T-cell (primary cell): Measurements from ENCODE around the gene SORL1-AS1.

Experiments used
- ATAC-seq, 4 experiments: fragments of 200-7000 bp in 3 of 4; fragments of 150-1000 bp in 1 of 4; cut with Tn5 transposase; replicated peaks in 1 of 4; 1 replicate in 3 of 4; 2 replicates in 1 of 4; pipeline ENCODE4 v1.10.0; 2021; ENCODE audit warnings: moderate library complexity in 3 of 4, mild to moderate bottlenecking in 2 of 4, moderate number of reproducible peaks in 1 of 4
- CTCF ChIA-PET, 2 donors: fragments of 300-600 bp; sonication (Branson Sonifier 250); formaldehyde crosslinking; loops; one replicate each; lab custom pipeline; 2022; ENCODE audit warnings: antibody characterized with exemption in 2 of 2; lab: Charles Lee
- POLR2A ChIA-PET, 2 donors: fragments of 300-600 bp; sonication (Branson Sonifier 250); formaldehyde crosslinking; loops; one replicate each; lab custom pipeline; 2022; ENCODE audit warnings: antibody characterized with exemption in 2 of 2; lab: Charles Lee
- DNase-seq, 35 experiments: peaks; one replicate each; pipeline versions ENCODE4 v3.0.0 to v3.0.0-alpha.2; 2013 to 2023
- H3K27ac ChIP-seq: one replicate; pipeline ENCODE4 v1.5.1; 2013; ENCODE audit warnings: low read length
- H3K27me3 ChIP-seq, 2 experiments: replicated peaks in 1 of 2; 1 replicate in 1 of 2; 2 replicates in 1 of 2; pipeline versions ENCODE4 v1.6.1 to v1.7.0; 2013; ENCODE audit warnings: low read length in 1 of 2, mixed read lengths in 1 of 2; ENCODE audit not compliant: control insufficient read depth in 2 of 2, insufficient read depth in 2 of 2; ENCODE audit errors: extremely low read depth in 1 of 2
- H3K36me3 ChIP-seq, 2 donors: 1 replicate in 1 of 2; 2 replicates in 1 of 2; pipeline versions ENCODE4 v1.6.1 to v1.7.0; 2013; ENCODE audit warnings: low read length in 1 of 2; ENCODE audit not compliant: control insufficient read depth in 2 of 2, insufficient read depth in 1 of 2; ENCODE audit errors: extremely low read depth in 1 of 2
- H3K4me1 ChIP-seq, 2 experiments: 1 replicate in 1 of 2; 2 replicates in 1 of 2; pipeline versions ENCODE4 v1.6.1 to v1.7.0; 2013; ENCODE audit warnings: low read length in 2 of 2, mixed read lengths in 1 of 2; ENCODE audit not compliant: insufficient read depth in 2 of 2, control insufficient read depth in 1 of 2; ENCODE audit errors: extremely low read depth in 1 of 2
- H3K4me3 ChIP-seq, 2 donors: 1 replicate in 1 of 2; 2 replicates in 1 of 2; pipeline versions ENCODE4 v1.5.1 to v1.7.0; 2013; ENCODE audit warnings: mild to moderate bottlenecking in 2 of 2, low read length in 1 of 2, moderate library complexity in 1 of 2; ENCODE audit not compliant: control insufficient read depth in 1 of 2; ENCODE audit errors: extremely low read depth in 1 of 2
- H3K9me3 ChIP-seq: 2 replicates; pipeline ENCODE4 v1.7.0; 2013
- H3K27ac Mint-ChIP-seq, 2 donors: one replicate each; pipeline ENCODE4 v1.8.0; 2020 to 2021; ENCODE audit warnings: mild to moderate bottlenecking in 2 of 2, mixed read lengths in 2 of 2
- H3K27me3 Mint-ChIP-seq, 2 donors: one replicate each; pipeline ENCODE4 v1.8.0; 2021 to 2022; ENCODE audit warnings: mixed read lengths in 2 of 2
- H3K36me3 Mint-ChIP-seq: one replicate; pipeline ENCODE4 v1.8.0; 2021; ENCODE audit warnings: mixed read lengths
- H3K4me1 Mint-ChIP-seq, 3 donors: one replicate each; pipeline ENCODE4 v1.8.0; 2020 to 2022; ENCODE audit warnings: mixed read lengths in 3 of 3, mild to moderate bottlenecking in 1 of 3
- H3K4me3 Mint-ChIP-seq, 3 donors: one replicate each; pipeline ENCODE4 v1.8.0; 2020 to 2022; ENCODE audit warnings: mild to moderate bottlenecking in 3 of 3, mixed read lengths in 3 of 3, moderate library complexity in 3 of 3
- H3K9me3 Mint-ChIP-seq, 3 donors: one replicate each; pipeline ENCODE4 v1.8.0; 2020 to 2022; ENCODE audit warnings: mixed read lengths in 3 of 3
- WGBS: methylation state at CpG from one replicate; pipeline ENCODE4 v1.1.5; 2013; ENCODE audit warnings: missing lambda C conversion rate; ENCODE audit not compliant: insufficient coverage; 5-methylcytosine and 5-hydroxymethylcytosine counted together

The SORL1-AS1 gene

GRCh38 chr11:121419836-121420235 is 32.9 kb downstream of the SORL1-AS1 start:
- ChIA-PET CTCF (interaction anchor here in 1 of 2 donors (1.3 kb wide), 1 partner anchor 8 kb away, joined by 3 read pairs; no protein-coding TSS in a partner anchor), POLR2A (interaction anchor here in 1 of 2 donors (0.9 to 1.0 kb wide), 2 partner anchors 30 to 32 kb away, joined by 3 read pairs; partner anchors contain the start of genes SORL1 and SORL1-AS1)
- Histone ChIP-seq H3K4me1 (peaks cover 16 to 56% of the 10 kb centered on the region in 2 experiments), H3K27me3 (no peaks in the 10 kb centered on the region), H3K27ac (peak overlapping the region; percentile 41), H3K4me3 (no peak overlapping the region), H3K9me3 (no peaks in the 10 kb centered on the region), H3K36me3 (no peaks in the 10 kb centered on the region)
- Mint-ChIP-seq H3K4me3 (peak overlapping the region in 1 of 3 donors; percentile 58), H3K4me1 (peaks cover 83 to 92% (median 90%) of the 10 kb centered on the region in 3 donors), H3K27ac (peak overlapping the region; percentile 64 to 73), H3K27me3 (no peaks in the 10 kb centered on the region), H3K36me3 (peaks cover 5% of the 10 kb centered on the region), H3K9me3 (no peaks in the 10 kb centered on the region)
- DNase-seq (no peak), ATAC-seq (no peak)
- WGBS: no CpG with 5 or more reads among the region's 4 CpGs

- H3K4me1 ChIP-seq: peaks cover 16 to 56% of the 10 kb centered on the region in 2 experiments
- DNase-seq (peak in 33 of 35 experiments; percentile 38 to 85 (median 66)), ATAC-seq (peak; percentile 53 to 85 (median 77))
- peaks cover 74 to 84% (median 82%) of the 10 kb centered on the region in 3 donors for H3K4me1 Mint-ChIP-seq
- H3K27ac ChIP-seq: peak overlapping the region; percentile 71
- H3K4me3 ChIP-seq: peak overlapping the region in 1 of 2 donors; percentile 17
- H3K27me3 Mint-ChIP-seq: no peaks in the 10 kb centered on the region
- H3K27ac Mint-ChIP-seq: peak overlapping the region; percentile 79 to 82
- H3K36me3 ChIP-seq: no peaks in the 10 kb centered on the region
- ChIA-PET CTCF (interaction anchor here in 1 of 2 donors (1.3 kb wide), 1 partner anchor 9 kb away, joined by 3 read pairs; no protein-coding TSS in a partner anchor), POLR2A (interaction anchor here in 1 of 2 donors (1.1 kb wide), 1 partner anchor 32 kb away, joined by 4 read pairs; no protein-coding TSS in a partner anchor)
- WGBS: 81% methylated on average over 4 of the region's 7 CpGs
- H3K36me3 Mint-ChIP-seq: no peaks in the 10 kb centered on the region
- H3K9me3 Mint-ChIP-seq: no peaks in the 10 kb centered on the region
- H3K27me3 ChIP-seq: no peaks in the 10 kb centered on the region
- peak overlapping the region in 2 of 3 donors; percentile 28 to 58 for H3K4me3 Mint-ChIP-seq
- no peaks in the 10 kb centered on the region for H3K9me3 ChIP-seq
Observed at GRCh38 chr11:121418625-121419114, 34.1 kb downstream of the SORL1-AS1 start.

- Mint-ChIP-seq H3K4me1 (peaks cover 67 to 78% (median 76%) of the 10 kb centered on the region in 3 donors), H3K27me3 (no peaks in the 10 kb centered on the region), H3K36me3 (no peaks in the 10 kb centered on the region), H3K4me3 (peak overlapping the region in 2 of 3 donors; percentile 24 to 56), H3K27ac (peak overlapping the region; percentile 88 to 90), H3K9me3 (no peaks in the 10 kb centered on the region)
- ChIA-PET POLR2A (interaction anchor here (0.5 to 0.8 kb wide), 5 partner anchors 16 to 124 kb away, joined by 3 to 11 read pairs (median 7); no protein-coding TSS in a partner anchor), CTCF (interaction anchor here in 1 of 2 donors (0.6 kb wide), 1 partner anchor 173 kb away, joined by 3 read pairs; no protein-coding TSS in a partner anchor)
- Histone ChIP-seq H3K4me1 (peaks cover 16 to 51% of the 10 kb centered on the region in 2 experiments), H3K4me3 (no peak overlapping the region), H3K9me3 (no peaks in the 10 kb centered on the region), H3K27me3 (no peaks in the 10 kb centered on the region), H3K36me3 (no peaks in the 10 kb centered on the region), H3K27ac (peak overlapping the region; percentile 71)
- WGBS: no CpG with 5 or more reads among the region's 2 CpGs
- DNase-seq: no peak
- no peak for ATAC-seq
Observed at GRCh38 chr11:121417607-121418006, 35.2 kb downstream of the SORL1-AS1 start.

GRCh38 chr11:121417055-121417551 is 35.7 kb downstream of the SORL1-AS1 start:
- no peaks in the 10 kb centered on the region for H3K9me3 Mint-ChIP-seq
- H3K4me1 Mint-ChIP-seq: peaks cover 62 to 75% (median 75%) of the 10 kb centered on the region in 3 donors
- ChIA-PET POLR2A (interaction anchor here (0.7 to 0.8 kb wide), 3 partner anchors 16 to 123 kb away, joined by 3 to 11 read pairs (median 3); no protein-coding TSS in a partner anchor), CTCF (no interaction called here)
- H3K27ac Mint-ChIP-seq: peak overlapping the region; percentile 88 to 90
- H3K27me3 Mint-ChIP-seq: no peaks in the 10 kb centered on the region
- no peaks in the 10 kb centered on the region for H3K36me3 Mint-ChIP-seq
- H3K27ac ChIP-seq: peak overlapping the region; percentile 71
- H3K9me3 ChIP-seq: no peaks in the 10 kb centered on the region
- peak in 33 of 35 experiments; percentile 22 to 73 (median 52) for DNase-seq
- peaks cover 15 to 51% of the 10 kb centered on the region in 2 experiments for H3K4me1 ChIP-seq
- 18% methylated on average over 5 of the region's 7 CpGs for WGBS
- H3K4me3 Mint-ChIP-seq: peak overlapping the region in 2 of 3 donors; percentile 24 to 56
- H3K27me3 ChIP-seq: no peaks in the 10 kb centered on the region
- ATAC-seq: peak; percentile 57 to 69 (median 62)
- H3K4me3 ChIP-seq: no peak overlapping the region
- H3K36me3 ChIP-seq: no peaks in the 10 kb centered on the region

GRCh38 chr11:121415856-121416255 is 36.9 kb downstream of the SORL1-AS1 start:
- no peaks in the 10 kb centered on the region for H3K36me3 ChIP-seq
- ChIA-PET POLR2A (interaction anchor here in 1 of 2 donors (0.7 kb wide), 1 partner anchor 34 kb away, joined by 6 read pairs; no protein-coding TSS in a partner anchor), CTCF (no interaction called here)
- H3K36me3 Mint-ChIP-seq: no peaks in the 10 kb centered on the region
- ATAC-seq: no peak
- H3K9me3 Mint-ChIP-seq: no peaks in the 10 kb centered on the region
- WGBS: no CpG with 5 or more reads among the region's 1 CpG
- no peak for DNase-seq
- H3K4me3 ChIP-seq: no peak overlapping the region
- no peaks in the 10 kb centered on the region for H3K27me3 ChIP-seq
- no peaks in the 10 kb centered on the region for H3K27me3 Mint-ChIP-seq
- H3K27ac Mint-ChIP-seq: peak overlapping the region; percentile 68 to 72
- peaks cover 50 to 65% (median 63%) of the 10 kb centered on the region in 3 donors for H3K4me1 Mint-ChIP-seq
- no peak overlapping the region for H3K4me3 Mint-ChIP-seq
- H3K4me1 ChIP-seq: peaks cover 13 to 50% of the 10 kb centered on the region in 2 experiments
- no peaks in the 10 kb centered on the region for H3K9me3 ChIP-seq
- H3K27ac ChIP-seq: no peak overlapping the region

- Histone ChIP-seq H3K36me3 (no peaks in the 10 kb centered on the region), H3K9me3 (no peaks in the 10 kb centered on the region), H3K4me1 (peaks cover 13 to 36% of the 10 kb centered on the region in 2 experiments), H3K4me3 (no peak overlapping the region), H3K27ac (no peak overlapping the region), H3K27me3 (no peaks in the 10 kb centered on the region)
- DNase-seq (no peak), ATAC-seq (no peak)
- Mint-ChIP-seq H3K27me3 (no peaks in the 10 kb centered on the region), H3K4me1 (peaks cover 43 to 58% (median 52%) of the 10 kb centered on the region in 3 donors), H3K27ac (peak overlapping the region; percentile 53 to 68), H3K36me3 (no peaks in the 10 kb centered on the region), H3K4me3 (no peak overlapping the region), H3K9me3 (no peaks in the 10 kb centered on the region)
- ChIA-PET POLR2A (no interaction called here), CTCF (no interaction called here)
- no CpG with 5 or more reads among the region's 2 CpGs for WGBS
Observed at GRCh38 chr11:121414141-121414913, 38.4 kb downstream of the SORL1-AS1 start.
